ENCODE results near the gene SLC25A25.

Gene SLC25A25

DNA sequence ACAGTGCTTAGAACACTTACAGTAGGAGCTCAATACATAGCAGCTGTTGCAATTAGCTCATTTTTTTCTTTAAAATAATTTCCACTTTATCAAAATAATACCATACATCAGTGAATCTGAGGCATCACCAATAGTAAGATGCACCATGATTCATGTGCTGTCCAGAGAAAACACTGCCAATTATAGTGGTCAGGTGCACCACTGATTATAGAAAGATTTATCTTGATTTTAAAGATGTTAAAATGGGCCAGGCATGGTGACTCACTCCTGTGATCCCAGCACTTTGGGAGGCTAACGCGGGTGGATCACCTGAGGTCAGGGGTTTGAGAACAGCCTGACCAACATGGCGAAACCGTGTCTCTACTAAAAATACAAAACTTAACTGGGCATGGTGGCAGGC, 40.3 kb upstream of the SLC25A25 start:
- no peak for TF ChIP-seq EP300 (IDR thresholded peaks at IDR 0.05; ENCODE audit: borderline replicate concordance)
- no peak for TF ChIP-seq CREB1 (IDR thresholded peaks at IDR 0.05; ENCODE audit: low read depth)
- TF ChIP-seq TAF1 (IDR thresholded peaks at IDR 0.05; ENCODE audit: low read depth) = no peak
- no peak for TF ChIP-seq YY1 (IDR thresholded peaks at IDR 0.05; ENCODE audit: low read depth)
- no peak for TF ChIP-seq FOXM1 (IDR thresholded peaks at IDR 0.05; ENCODE audit: borderline replicate concordance, low read depth)
- no peak for TF ChIP-seq TCF12 (IDR thresholded peaks at IDR 0.05; ENCODE audit: low read depth)
- no peak for TF ChIP-seq NFIC (IDR thresholded peaks at IDR 0.05)
- TF ChIP-seq ZBTB7A (IDR thresholded peaks at IDR 0.05; ENCODE audit: low read depth) = no peak

DNA sequence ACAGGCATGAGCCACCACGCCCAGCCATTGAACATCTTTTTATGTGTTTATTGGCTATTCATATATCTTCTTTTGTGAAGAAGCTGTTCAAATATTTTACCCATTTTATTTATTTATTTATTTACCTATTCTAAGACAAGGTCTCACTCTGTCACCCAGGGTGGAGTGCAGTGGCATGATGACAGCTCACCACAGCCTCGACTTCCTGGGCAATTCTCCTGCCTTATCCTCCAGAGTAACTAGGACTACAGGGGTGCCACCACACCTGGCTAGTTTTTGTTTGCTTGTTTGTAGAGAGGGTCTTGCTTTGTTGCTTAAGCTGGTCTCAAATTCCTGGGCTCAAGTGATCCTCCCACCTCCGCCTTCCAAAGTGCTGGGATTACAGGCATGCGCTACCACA, 34.4 kb upstream of the SLC25A25 start:
- TF ChIP-seq TEAD4 (IDR thresholded peaks at IDR 0.05) = no peak
- TF ChIP-seq, protein P1, sequence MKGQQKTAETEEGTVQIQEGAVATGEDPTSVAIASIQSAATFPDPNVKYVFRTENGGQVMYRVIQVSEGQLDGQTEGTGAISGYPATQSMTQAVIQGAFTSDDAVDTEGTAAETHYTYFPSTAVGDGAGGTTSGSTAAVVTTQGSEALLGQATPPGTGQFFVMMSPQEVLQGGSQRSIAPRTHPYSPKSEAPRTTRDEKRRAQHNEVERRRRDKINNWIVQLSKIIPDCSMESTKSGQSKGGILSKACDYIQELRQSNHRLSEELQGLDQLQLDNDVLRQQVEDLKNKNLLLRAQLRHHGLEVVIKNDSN (IDR thresholded peaks at IDR 0.05) = no peak
- no peak for TF ChIP-seq YY1 (IDR thresholded peaks at IDR 0.05; ENCODE audit: low read depth)
- no peak for TF ChIP-seq CREB1 (IDR thresholded peaks at IDR 0.05; ENCODE audit: low read depth)
- TF ChIP-seq FOXM1 (IDR thresholded peaks at IDR 0.05; ENCODE audit: borderline replicate concordance, low read depth) = no peak
- TF ChIP-seq, protein P2, sequence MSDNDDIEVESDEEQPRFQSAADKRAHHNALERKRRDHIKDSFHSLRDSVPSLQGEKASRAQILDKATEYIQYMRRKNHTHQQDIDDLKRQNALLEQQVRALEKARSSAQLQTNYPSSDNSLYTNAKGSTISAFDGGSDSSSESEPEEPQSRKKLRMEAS (IDR thresholded peaks at IDR 0.05) = no peak
- no peak for TF ChIP-seq NFIC (IDR thresholded peaks at IDR 0.05)
- no peak for TF ChIP-seq CEBPB (IDR thresholded peaks at IDR 0.05)
- TF ChIP-seq TCF12 (IDR thresholded peaks at IDR 0.05; ENCODE audit: low read depth) = no peak
- TF ChIP-seq, protein P3, sequence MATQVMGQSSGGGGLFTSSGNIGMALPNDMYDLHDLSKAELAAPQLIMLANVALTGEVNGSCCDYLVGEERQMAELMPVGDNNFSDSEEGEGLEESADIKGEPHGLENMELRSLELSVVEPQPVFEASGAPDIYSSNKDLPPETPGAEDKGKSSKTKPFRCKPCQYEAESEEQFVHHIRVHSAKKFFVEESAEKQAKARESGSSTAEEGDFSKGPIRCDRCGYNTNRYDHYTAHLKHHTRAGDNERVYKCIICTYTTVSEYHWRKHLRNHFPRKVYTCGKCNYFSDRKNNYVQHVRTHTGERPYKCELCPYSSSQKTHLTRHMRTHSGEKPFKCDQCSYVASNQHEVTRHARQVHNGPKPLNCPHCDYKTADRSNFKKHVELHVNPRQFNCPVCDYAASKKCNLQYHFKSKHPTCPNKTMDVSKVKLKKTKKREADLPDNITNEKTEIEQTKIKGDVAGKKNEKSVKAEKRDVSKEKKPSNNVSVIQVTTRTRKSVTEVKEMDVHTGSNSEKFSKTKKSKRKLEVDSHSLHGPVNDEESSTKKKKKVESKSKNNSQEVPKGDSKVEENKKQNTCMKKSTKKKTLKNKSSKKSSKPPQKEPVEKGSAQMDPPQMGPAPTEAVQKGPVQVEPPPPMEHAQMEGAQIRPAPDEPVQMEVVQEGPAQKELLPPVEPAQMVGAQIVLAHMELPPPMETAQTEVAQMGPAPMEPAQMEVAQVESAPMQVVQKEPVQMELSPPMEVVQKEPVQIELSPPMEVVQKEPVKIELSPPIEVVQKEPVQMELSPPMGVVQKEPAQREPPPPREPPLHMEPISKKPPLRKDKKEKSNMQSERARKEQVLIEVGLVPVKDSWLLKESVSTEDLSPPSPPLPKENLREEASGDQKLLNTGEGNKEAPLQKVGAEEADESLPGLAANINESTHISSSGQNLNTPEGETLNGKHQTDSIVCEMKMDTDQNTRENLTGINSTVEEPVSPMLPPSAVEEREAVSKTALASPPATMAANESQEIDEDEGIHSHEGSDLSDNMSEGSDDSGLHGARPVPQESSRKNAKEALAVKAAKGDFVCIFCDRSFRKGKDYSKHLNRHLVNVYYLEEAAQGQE (IDR thresholded peaks at IDR 0.05; ENCODE audit: low read depth) = no peak
- no peak for TF ChIP-seq EP300 (IDR thresholded peaks at IDR 0.05; ENCODE audit: borderline replicate concordance)
- no peak for TF ChIP-seq ZBTB7A (IDR thresholded peaks at IDR 0.05; ENCODE audit: low read depth)
- TF ChIP-seq RAD21 (IDR thresholded peaks at IDR 0.05; ENCODE audit: low read depth) = no peak
- TF ChIP-seq EGR1 (IDR thresholded peaks at IDR 0.05) = no peak
- TF ChIP-seq TAF1 (IDR thresholded peaks at IDR 0.05; ENCODE audit: low read depth) = no peak

DNA sequence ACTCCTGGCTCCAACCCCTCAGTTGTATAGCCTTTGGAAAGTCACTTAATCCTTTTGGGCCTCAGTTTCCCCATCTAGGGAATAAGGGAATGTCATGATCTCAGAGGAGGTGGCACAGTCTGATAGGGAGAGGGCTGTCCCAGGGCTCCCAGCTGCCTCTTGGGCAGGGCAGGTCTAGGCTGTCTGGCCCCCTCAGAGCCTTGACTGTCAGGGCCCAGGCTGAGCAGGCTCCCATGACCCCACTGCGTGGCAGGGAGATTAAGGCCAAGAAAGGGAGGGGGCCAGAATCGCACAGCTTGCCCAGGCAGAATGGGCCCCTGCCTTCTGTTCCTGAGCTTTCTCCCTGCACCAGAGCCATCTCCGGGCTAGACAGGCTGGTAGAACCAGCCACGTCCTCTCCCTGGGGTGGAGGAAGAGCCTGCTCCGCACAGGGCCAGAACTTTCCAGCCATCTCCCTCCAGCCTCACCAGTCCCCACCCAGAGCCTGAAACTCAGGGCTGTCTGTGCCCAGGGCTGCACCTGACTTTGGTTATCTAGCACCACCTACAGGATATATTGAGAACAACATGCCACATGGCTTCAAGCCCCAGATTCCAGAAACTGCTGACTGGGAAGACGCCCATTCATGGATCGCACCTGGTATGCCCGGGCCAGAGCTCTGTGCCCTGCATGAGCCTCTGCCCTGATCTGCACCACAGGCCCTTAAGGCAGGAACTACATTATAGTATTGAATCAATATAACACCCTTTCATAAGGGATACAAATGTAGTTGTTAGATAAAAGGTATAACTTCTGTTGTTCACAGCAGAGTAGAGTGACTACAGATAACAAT, 33.0 kb upstream of the SLC25A25 start:
- TF ChIP-seq TAF1 (IDR thresholded peaks at IDR 0.05; ENCODE audit: low read depth) (no peak), CEBPB (IDR thresholded peaks at IDR 0.05) (no peak), CREB1 (IDR thresholded peaks at IDR 0.05; ENCODE audit: low read depth) (no peak), EGR1 (IDR thresholded peaks at IDR 0.05) (no peak), TEAD4 (IDR thresholded peaks at IDR 0.05) (peak; percentile 40; the same call in 1 of the 2 replicates), NFIC (IDR thresholded peaks at IDR 0.05) (no peak), EP300 (IDR thresholded peaks at IDR 0.05; ENCODE audit: borderline replicate concordance) (no peak), TCF12 (IDR thresholded peaks at IDR 0.05; ENCODE audit: low read depth) (no peak), ZBTB7A (IDR thresholded peaks at IDR 0.05; ENCODE audit: low read depth) (no peak), YY1 (IDR thresholded peaks at IDR 0.05; ENCODE audit: low read depth) (no peak), RAD21 (IDR thresholded peaks at IDR 0.05; ENCODE audit: low read depth) (peak; percentile 98), FOXM1 (IDR thresholded peaks at IDR 0.05; ENCODE audit: borderline replicate concordance, low read depth) (no peak)
- TF ChIP-seq, protein P1 (IDR thresholded peaks at IDR 0.05) = peak; percentile 39; the same call in 1 of the 2 replicates
- TF ChIP-seq, protein P2 (IDR thresholded peaks at IDR 0.05) = peak; percentile 78
- TF ChIP-seq, protein P3 (IDR thresholded peaks at IDR 0.05; ENCODE audit: low read depth) = no peak

DNA sequence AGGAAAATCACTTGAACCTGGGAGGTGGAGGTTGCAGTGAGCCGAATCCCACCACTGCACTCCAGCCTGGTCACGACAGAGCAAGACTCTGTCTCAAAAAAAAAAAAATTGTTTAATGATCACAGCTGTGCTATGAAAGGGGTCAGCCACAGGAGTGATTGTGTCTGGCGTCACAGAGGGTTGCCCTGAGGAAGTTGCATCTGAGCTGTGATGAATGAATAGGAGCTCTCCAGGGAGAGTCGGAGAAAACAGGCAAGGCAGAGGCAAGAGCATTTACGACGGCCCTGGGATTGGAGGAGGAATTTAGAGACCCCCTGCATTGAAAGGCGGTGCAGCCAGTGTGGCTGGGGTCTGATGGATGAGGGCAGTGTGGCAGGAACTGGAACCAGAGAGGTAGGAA, 26.0 kb upstream of the SLC25A25 start:
- TF ChIP-seq, protein P2 (IDR thresholded peaks at IDR 0.05) = no peak
- TF ChIP-seq EP300 (IDR thresholded peaks at IDR 0.05; ENCODE audit: borderline replicate concordance) (no peak), RAD21 (IDR thresholded peaks at IDR 0.05; ENCODE audit: low read depth) (no peak), NFIC (IDR thresholded peaks at IDR 0.05) (no peak), CREB1 (IDR thresholded peaks at IDR 0.05; ENCODE audit: low read depth) (no peak), EGR1 (IDR thresholded peaks at IDR 0.05) (no peak), ZBTB7A (IDR thresholded peaks at IDR 0.05; ENCODE audit: low read depth) (no peak)
- TF ChIP-seq, protein P1 (IDR thresholded peaks at IDR 0.05) = no peak
